Liver (tissue), 9 donors: Measurements from ENCODE around the gene MAP7D1. TPM values are rescaled to one million over a fixed set of nuclear protein-coding genes. Genes with fewer than 3 reads are reported as not detected.

Experiments
- DNase-seq: peaks from one replicate; pipeline ENCODE4 v3.0.0-alpha.2; 2017; ENCODE audit warnings: low spot score
- H3K27ac ChIP-seq, 2 donors: one replicate each; pipeline ENCODE4 v1.7.0; 2013; ENCODE audit warnings: inconsistent platforms in 2 of 2, low read length in 2 of 2, control low read depth in 1 of 2, low read depth in 1 of 2, mild to moderate bottlenecking in 1 of 2
- H3K27me3 ChIP-seq, 4 donors: one replicate each; pipeline versions ENCODE4 v1.6.1 to v1.7.0; 2013; ENCODE audit warnings: low read length in 3 of 4, inconsistent platforms in 1 of 4, mild to moderate bottlenecking in 1 of 4, moderate library complexity in 1 of 4; ENCODE audit not compliant: control insufficient read depth in 4 of 4, insufficient read depth in 4 of 4
- H3K36me3 ChIP-seq, 4 donors: one replicate each; pipeline versions ENCODE4 v1.6.1 to v1.7.0; 2013; ENCODE audit warnings: low read length in 3 of 4, mild to moderate bottlenecking in 3 of 4, low read depth in 1 of 4, moderate library complexity in 1 of 4; ENCODE audit not compliant: control insufficient read depth in 4 of 4, insufficient read depth in 3 of 4
- H3K4me1 ChIP-seq, 4 donors: one replicate each; pipeline versions ENCODE4 v1.6.1 to v1.7.0; 2013; ENCODE audit warnings: low read length in 3 of 4, mild to moderate bottlenecking in 3 of 4, moderate library complexity in 1 of 4; ENCODE audit not compliant: control insufficient read depth in 4 of 4, insufficient read depth in 4 of 4
- H3K4me3 ChIP-seq, 3 donors: one replicate each; pipeline versions ENCODE4 v1.6.1 to v1.7.0; 2013; ENCODE audit warnings: low read length in 3 of 3, control low read depth in 1 of 3, low read depth in 1 of 3, mild to moderate bottlenecking in 1 of 3
- H3K9ac ChIP-seq, 2 donors: one replicate each; pipeline ENCODE4 v1.7.0; 2013; ENCODE audit warnings: low read length in 2 of 2, mild to moderate bottlenecking in 2 of 2, moderate library complexity in 2 of 2, control low read depth in 1 of 2, low read depth in 1 of 2
- H3K9me3 ChIP-seq, 4 donors: one replicate each; pipeline versions ENCODE4 v1.6.1 to v1.7.0; 2013; ENCODE audit warnings: low read length in 3 of 4; ENCODE audit not compliant: control insufficient read depth in 4 of 4
- CTCF ChIP-seq: fragments of 150-350 bp; IDR thresholded peaks from 2 replicates; pipeline ENCODE4 v1.5.1; 2017; ENCODE audit warnings: improper control_type of control experiment, low read depth, low read length; ENCODE audit not compliant: missing input control
- EGR1 ChIP-seq, 2 donors: IDR thresholded peaks; 2 replicates each; pipeline ENCODE4 v1.6.1; 2016 to 2018; ENCODE audit warnings: antibody characterized with exemption in 2 of 2, low read depth in 2 of 2
- FOXA1 ChIP-seq: IDR thresholded peaks from 2 replicates; pipeline ENCODE4 v1.6.1; 2016; ENCODE audit warnings: antibody characterized with exemption
- FOXA2 ChIP-seq: IDR thresholded peaks from 2 replicates; pipeline ENCODE4 v1.6.1; 2016; ENCODE audit warnings: antibody characterized with exemption
- GABPA ChIP-seq, 2 donors: IDR thresholded peaks in 1 of 2; conservative IDR thresholded peaks in 1 of 2; 2 replicates each; pipeline ENCODE4 v1.6.1; 2016; ENCODE audit warnings: antibody characterized with exemption in 2 of 2, mild to moderate bottlenecking in 1 of 2, moderate library complexity in 1 of 2
- HNF4A ChIP-seq, 2 donors: conservative IDR thresholded peaks; 2 replicates each; pipeline ENCODE4 v1.6.1; 2016; ENCODE audit warnings: antibody characterized with exemption in 2 of 2, mild to moderate bottlenecking in 2 of 2
- HNF4G ChIP-seq: IDR thresholded peaks from 2 replicates; pipeline ENCODE4 v1.6.1; 2016; ENCODE audit warnings: antibody characterized with exemption
- JUND ChIP-seq, 2 donors: IDR thresholded peaks; 2 replicates each; pipeline ENCODE4 v1.6.1; 2016; ENCODE audit warnings: antibody characterized with exemption in 2 of 2
- RAD21 ChIP-seq, 2 donors: IDR thresholded peaks; 2 replicates each; pipeline ENCODE4 v1.6.1; 2016; ENCODE audit warnings: antibody characterized with exemption in 2 of 2, mild to moderate bottlenecking in 2 of 2
- REST ChIP-seq: IDR thresholded peaks from 2 replicates; pipeline ENCODE4 v1.6.1; 2016; ENCODE audit warnings: antibody characterized with exemption, mild to moderate bottlenecking
- RXRA ChIP-seq, 2 donors: IDR thresholded peaks; 2 replicates each; pipeline ENCODE4 v1.6.1; 2017 to 2018; ENCODE audit warnings: antibody characterized with exemption in 2 of 2, mild to moderate bottlenecking in 1 of 2
- SP1 ChIP-seq: IDR thresholded peaks from 2 replicates; pipeline ENCODE4 v1.6.1; 2018; ENCODE audit warnings: antibody characterized with exemption, mild to moderate bottlenecking
- TAF1 ChIP-seq: conservative IDR thresholded peaks from 2 replicates; pipeline ENCODE4 v1.6.1; 2016; ENCODE audit warnings: antibody characterized with exemption, mild to moderate bottlenecking
- YY1 ChIP-seq: IDR thresholded peaks from 2 replicates; pipeline ENCODE4 v1.6.1; 2016; ENCODE audit warnings: antibody characterized with exemption, mild to moderate bottlenecking
- ZBTB33 ChIP-seq: IDR thresholded peaks from 2 replicates; pipeline ENCODE4 v1.6.1; 2016; ENCODE audit warnings: antibody characterized with exemption
- WGBS: extraction: QIAGEN DNeasy Blood & Tissue Kit; methylation state at CpG from one replicate; pipeline ENCODE4 v1.1.7; 2013; 5-methylcytosine and 5-hydroxymethylcytosine counted together
- polyA plus RNA-seq, 2 donors: library from polyadenylated mRNA; stranded (reverse) in 1 of 2; unstranded in 1 of 2; fragments of 200-250 nt in 1 of 2; fragments of >200 nt in 1 of 2; fragmentation: Nextera tagmentation in 1 of 2; extraction: Ambion mirVana in 1 of 2; gene quantifications; one replicate each; pipeline versions ENCODE4 v1.2.1 to v1.2.3, GENCODE V29; 2013 to 2015
- total RNA-seq, 2 donors: library from RNA; depleted of rRNA; stranded (reverse); fragments of >200 nt; gene quantifications; one replicate each; pipeline ENCODE4 v1.2.3, GENCODE V29; 2014
- TF ChIP-seq, protein P1 (sequence below): IDR thresholded peaks from 2 replicates; pipeline ENCODE4 v1.6.1; 2016; ENCODE audit warnings: antibody characterized with exemption
- TF ChIP-seq, protein P2 (sequence below): IDR thresholded peaks from 2 replicates; pipeline ENCODE4 v1.6.1; 2016; ENCODE audit warnings: antibody characterized with exemption
- donor health status: healthy.
- donor health status: healthy.
- donor health status: healthy.
- donor health status: healthy.
- donor health status: healthy.

MAP7D1 gene
- total and polyA plus RNA-seq, 4 donors, result 5.6 to 15.1 (median 12.9) TPM

DNA sequence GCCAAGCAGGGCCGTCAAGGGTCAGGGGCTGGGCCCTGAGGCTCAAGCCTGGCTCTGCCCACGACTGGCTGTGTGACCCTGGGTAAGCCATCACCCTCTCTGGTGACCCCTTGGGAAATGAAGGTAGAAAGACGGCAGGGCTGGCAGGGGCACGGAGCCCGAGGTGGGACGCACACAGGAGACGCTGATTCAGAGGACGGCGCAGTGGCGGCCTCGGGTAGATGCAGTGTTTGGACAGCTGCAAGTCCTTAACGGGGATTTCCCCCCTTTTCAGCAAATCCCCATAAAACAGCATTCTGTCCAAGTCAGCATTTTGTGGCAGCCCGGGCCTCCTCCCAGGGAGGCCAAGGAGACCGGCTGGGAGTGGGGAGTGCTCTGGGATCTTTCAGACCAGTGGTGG, 47.6 kb upstream of the MAP7D1 start:
- H3K4me1 ChIP-seq, result no peaks in the 10 kb centered on the region
- no peak overlapping the region for H3K4me3 ChIP-seq
- no peak overlapping the region for H3K27ac ChIP-seq
- H3K9ac ChIP-seq, result no peak overlapping the region
- no peak for DNase-seq
- WGBS, result 89% methylated on average over 14 of the region's 14 CpGs
- no peaks in the 10 kb centered on the region for H3K36me3 ChIP-seq
- no peaks in the 10 kb centered on the region for H3K27me3 ChIP-seq
- no peaks in the 10 kb centered on the region for H3K9me3 ChIP-seq
- no peak for TF ChIP-seq REST
- TF ChIP-seq, protein P1, sequence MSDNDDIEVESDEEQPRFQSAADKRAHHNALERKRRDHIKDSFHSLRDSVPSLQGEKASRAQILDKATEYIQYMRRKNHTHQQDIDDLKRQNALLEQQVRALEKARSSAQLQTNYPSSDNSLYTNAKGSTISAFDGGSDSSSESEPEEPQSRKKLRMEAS, result no peak
- TF ChIP-seq EGR1 (IDR thresholded peaks at IDR 0.05; ENCODE audit: low read depth in 2 of 2), result no peak
- TF ChIP-seq FOXA2, result no peak
- no peak for TF ChIP-seq CTCF
- TF ChIP-seq, protein P2, sequence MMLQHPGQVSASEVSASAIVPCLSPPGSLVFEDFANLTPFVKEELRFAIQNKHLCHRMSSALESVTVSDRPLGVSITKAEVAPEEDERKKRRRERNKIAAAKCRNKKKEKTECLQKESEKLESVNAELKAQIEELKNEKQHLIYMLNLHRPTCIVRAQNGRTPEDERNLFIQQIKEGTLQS, result no peak
- TF ChIP-seq ZBTB33, result no peak
- no peak for TF ChIP-seq RAD21 (IDR thresholded peaks at IDR 0.05)
- TF ChIP-seq JUND (IDR thresholded peaks at IDR 0.05), result no peak
- no peak for TF ChIP-seq HNF4A (conservative IDR thresholded peaks at IDR 0.05)
- TF ChIP-seq RXRA (IDR thresholded peaks at IDR 0.05), result no peak
- TF ChIP-seq YY1, result no peak
- no peak for TF ChIP-seq TAF1
- TF ChIP-seq FOXA1, result no peak
- TF ChIP-seq GABPA (IDR thresholded peaks at IDR 0.05 in 1 of 2, conservative IDR thresholded peaks at IDR 0.05 in 1 of 2), result no peak
- TF ChIP-seq HNF4G, result no peak
- TF ChIP-seq SP1, result no peak
